LNCAP (cell line): ENCODE results near the gene B4GALNT3.

Experiments
- TF ChIP-seq, protein P1 (sequence below): fragments of 450-650 bp; IDR thresholded peaks from 2 replicates; pipeline ENCODE4 v1.5.1; 2017; ENCODE audit warnings: mild to moderate bottlenecking

Gene B4GALNT3

DNA sequence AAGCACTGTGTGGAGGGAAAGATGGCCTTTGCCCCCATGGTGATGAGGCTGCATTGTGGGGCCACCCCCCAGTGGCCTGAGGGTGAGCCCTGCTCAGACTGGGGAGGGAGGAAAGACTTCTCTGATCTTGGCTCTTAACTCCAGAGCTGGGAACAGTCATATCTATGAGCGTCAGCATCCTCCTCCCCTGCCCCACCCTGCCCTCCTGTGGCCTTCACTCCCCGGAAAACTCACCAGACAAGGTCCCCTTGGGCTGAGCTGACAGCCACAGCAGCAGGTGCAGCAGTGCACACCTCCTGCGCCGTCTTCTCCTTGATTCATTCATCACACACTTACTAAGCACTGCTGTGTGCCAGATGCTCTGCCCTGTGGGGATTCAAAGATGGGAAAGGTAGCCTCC is 98.8 kb downstream of the B4GALNT3 start:
- TF ChIP-seq, protein P1, sequence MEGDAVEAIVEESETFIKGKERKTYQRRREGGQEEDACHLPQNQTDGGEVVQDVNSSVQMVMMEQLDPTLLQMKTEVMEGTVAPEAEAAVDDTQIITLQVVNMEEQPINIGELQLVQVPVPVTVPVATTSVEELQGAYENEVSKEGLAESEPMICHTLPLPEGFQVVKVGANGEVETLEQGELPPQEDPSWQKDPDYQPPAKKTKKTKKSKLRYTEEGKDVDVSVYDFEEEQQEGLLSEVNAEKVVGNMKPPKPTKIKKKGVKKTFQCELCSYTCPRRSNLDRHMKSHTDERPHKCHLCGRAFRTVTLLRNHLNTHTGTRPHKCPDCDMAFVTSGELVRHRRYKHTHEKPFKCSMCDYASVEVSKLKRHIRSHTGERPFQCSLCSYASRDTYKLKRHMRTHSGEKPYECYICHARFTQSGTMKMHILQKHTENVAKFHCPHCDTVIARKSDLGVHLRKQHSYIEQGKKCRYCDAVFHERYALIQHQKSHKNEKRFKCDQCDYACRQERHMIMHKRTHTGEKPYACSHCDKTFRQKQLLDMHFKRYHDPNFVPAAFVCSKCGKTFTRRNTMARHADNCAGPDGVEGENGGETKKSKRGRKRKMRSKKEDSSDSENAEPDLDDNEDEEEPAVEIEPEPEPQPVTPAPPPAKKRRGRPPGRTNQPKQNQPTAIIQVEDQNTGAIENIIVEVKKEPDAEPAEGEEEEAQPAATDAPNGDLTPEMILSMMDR: no peak

DNA sequence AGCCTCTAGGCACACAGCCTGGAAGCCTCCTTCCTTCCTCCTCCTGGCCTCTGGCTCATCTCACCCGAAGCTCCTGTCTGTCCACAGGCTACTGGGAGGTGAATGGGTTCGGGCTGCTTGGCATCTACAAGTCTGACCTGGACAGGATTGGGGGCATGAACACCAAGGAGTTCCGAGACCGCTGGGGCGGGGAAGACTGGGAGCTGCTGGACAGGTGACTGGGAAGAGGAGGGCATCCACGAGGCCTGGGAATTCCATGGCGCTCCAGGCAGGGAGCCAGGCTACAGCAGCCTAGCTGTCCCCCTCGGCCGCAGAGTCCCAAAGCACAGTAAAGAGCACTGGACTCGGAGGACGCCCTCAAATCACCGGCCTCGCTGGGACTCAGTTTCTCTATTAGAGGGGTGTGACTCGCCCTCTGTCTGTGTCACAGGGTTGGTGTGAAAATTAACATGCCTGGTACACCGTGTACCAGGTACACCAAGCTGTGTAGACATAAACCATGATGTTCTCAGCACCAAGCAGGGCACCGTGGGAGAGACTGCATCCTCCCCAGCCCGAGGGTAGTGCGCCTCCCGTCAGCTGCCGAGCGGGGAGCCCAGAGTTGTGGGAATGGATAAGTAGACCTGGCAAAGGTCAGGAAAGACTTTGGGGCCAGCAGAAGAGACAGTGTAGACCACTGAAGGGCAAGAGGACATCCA is 99.6 kb downstream of the B4GALNT3 start:
- TF ChIP-seq, protein P1: no peak

DNA sequence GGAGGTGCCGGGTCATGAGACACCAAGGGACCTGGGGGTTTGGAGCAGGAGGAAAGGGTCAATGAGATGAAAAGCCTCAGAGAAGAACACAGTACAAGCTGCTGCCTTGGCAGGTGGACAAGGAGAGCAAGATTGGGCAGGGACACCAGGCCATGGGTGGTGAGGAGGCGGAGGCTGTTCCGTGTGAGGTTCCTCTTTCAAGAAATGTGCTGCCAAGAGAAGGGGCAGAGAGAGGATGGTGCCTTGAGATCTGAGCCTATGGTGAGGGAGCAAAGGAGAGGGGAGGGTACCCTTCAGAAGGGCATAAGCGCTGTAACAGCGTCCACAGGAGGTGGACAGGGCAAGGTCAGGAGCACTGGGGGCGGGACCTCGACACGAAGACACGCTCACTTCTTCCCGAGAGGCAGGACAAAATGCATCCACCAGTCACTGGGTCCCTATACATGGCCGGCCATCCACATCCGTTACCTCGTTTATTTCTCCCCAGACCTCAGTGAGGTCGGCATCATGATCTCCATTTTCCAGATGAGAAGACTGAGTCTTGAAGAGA is 100.2 kb downstream of the B4GALNT3 start:
- TF ChIP-seq, protein P1: no peak

DNA sequence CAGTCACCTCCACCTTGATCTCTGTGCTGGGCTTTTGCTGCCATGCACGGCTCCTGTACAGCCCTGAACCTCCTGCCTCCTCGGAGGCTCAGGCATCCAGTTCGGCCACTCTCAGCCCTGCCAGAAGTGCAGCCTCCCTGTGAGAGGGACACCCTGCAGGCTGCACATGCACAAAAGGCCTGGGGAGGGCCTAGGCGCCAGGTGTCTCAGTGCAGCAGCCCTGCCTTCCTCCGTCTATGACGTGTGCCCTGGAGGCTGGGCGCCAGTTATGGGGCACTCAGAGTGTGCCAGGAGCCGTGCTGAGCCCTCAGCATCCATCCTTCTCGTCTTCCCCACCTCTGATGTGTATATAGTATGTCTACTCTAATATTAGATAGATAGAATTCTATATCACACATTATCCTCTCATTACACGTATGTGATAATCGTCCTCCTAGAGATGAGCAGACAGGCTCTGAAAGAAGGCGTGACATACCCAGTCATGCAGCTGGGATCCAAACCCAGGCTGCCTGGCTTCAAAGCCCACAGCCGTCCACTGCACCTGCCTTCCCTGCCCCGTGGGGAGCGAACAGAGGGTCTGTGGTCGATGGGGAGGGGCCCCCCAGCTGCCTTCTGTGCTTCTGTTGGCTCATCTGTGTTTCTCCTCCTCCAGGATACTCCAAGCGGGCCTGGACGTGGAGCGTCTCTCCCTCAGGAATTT is 101.1 kb downstream of the B4GALNT3 start:
- TF ChIP-seq, protein P1: no peak

DNA sequence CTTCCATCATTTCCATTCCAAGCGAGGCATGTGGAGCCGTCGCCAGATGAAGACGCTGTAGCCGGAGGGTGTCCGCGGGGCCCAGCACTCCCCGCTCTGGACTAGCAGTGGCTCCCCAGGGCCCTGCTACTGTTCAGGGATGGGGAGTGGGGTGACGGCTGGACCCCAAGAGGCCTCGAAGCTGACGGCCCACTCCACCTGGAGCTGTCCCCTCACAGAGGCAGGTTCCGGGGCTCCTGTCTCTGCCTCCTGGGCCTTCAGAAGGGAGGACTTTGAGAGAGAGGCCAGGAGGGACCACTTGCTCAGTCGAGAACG is 101.6 kb downstream of the B4GALNT3 start:
- TF ChIP-seq, protein P1: no peak

DNA sequence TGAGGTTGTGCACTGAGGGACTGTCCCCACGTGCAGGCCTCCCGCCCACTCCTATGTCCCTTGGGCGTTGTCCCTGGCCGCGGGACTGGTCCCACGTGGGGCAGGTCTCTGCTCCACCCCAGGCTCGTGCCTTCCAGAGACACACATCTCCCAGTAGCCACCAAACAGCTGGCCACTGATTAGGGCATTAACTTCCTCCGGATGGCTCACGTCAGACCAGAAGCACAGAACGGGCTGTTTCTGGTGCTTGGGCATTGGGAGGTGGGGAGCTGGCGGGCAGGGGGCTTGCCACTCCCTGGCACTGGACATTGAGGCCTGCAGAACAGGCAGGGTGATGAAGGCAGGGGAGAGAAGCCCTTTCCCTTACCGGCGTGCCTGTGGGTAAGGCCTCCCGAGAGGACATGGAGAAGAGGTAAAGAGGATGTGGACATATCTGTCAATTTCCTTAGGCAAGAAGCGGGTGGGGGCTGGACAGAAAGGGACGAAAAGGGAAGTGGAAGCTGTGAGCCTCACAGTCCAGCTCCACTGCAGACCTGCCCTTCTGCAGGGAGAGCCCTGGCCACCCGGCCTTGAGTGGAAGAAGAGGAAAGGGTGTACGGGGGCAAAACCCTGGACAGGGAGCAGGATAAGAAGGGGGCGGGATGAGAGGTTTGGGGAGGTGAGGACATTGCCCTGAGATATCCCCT is 102.3 kb downstream of the B4GALNT3 start:
- TF ChIP-seq, protein P1: no peak

DNA sequence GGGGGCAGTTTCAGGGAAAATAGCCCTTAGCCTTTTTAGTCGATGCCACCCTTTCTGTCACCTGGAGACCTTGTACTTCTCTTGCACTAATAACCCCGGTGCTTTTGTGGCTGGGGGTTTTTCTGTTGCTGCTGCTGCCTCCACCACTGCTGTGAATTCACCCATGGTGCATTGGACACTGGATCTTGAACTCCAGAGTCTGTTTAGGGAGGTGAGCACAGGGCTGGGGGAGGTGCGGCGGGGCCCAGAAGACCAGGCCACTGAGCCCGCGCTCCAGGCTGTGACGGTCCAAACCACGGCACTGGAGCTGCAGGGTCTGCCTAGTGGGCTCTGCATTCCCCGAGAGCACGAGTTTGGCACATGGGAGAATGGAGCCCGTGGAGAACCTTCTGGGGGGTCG is 102.9 kb downstream of the B4GALNT3 start:
- TF ChIP-seq, protein P1: no peak
